Measurements from ENCODE around the gene FUT8. TPM values are rescaled to one million over a fixed set of nuclear protein-coding genes. Genes with fewer than 3 reads are reported as not detected.

The FUT8 gene
- total RNA-seq, 6 experiments from 2014 or later: 2.6 to 4.9 (median 3.5) TPM

- TF ChIP-seq, protein P1, sequence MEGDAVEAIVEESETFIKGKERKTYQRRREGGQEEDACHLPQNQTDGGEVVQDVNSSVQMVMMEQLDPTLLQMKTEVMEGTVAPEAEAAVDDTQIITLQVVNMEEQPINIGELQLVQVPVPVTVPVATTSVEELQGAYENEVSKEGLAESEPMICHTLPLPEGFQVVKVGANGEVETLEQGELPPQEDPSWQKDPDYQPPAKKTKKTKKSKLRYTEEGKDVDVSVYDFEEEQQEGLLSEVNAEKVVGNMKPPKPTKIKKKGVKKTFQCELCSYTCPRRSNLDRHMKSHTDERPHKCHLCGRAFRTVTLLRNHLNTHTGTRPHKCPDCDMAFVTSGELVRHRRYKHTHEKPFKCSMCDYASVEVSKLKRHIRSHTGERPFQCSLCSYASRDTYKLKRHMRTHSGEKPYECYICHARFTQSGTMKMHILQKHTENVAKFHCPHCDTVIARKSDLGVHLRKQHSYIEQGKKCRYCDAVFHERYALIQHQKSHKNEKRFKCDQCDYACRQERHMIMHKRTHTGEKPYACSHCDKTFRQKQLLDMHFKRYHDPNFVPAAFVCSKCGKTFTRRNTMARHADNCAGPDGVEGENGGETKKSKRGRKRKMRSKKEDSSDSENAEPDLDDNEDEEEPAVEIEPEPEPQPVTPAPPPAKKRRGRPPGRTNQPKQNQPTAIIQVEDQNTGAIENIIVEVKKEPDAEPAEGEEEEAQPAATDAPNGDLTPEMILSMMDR (IDR thresholded peaks at IDR 0.05): no peak
- no peak for TF ChIP-seq POLR2A (IDR thresholded peaks at IDR 0.05)
- H3K4me1 ChIP-seq: no peaks in the 10 kb centered on the region
- H3K4me3 ChIP-seq: no peak overlapping the region
- DNase-seq: no peak
- H3K27me3 ChIP-seq: no peaks in the 10 kb centered on the region
- WGBS (ENCODE audit: insufficient coverage, low coverage, low lambda C conversion rate, missing lambda C conversion rate): 83% methylated on average over 1 of the region's 1 CpG
- H3K36me3 ChIP-seq: no peaks in the 10 kb centered on the region
- no peaks in the 10 kb centered on the region for H3K9me3 ChIP-seq
- H3K27ac ChIP-seq: no peak overlapping the region
- intact Hi-C loops (cut with DNase I): no loop called here
- no peak for ATAC-seq
Measured at GRCh38 chr14:65495196-65495595, 82.7 kb downstream of the FUT8 start.

DNA sequence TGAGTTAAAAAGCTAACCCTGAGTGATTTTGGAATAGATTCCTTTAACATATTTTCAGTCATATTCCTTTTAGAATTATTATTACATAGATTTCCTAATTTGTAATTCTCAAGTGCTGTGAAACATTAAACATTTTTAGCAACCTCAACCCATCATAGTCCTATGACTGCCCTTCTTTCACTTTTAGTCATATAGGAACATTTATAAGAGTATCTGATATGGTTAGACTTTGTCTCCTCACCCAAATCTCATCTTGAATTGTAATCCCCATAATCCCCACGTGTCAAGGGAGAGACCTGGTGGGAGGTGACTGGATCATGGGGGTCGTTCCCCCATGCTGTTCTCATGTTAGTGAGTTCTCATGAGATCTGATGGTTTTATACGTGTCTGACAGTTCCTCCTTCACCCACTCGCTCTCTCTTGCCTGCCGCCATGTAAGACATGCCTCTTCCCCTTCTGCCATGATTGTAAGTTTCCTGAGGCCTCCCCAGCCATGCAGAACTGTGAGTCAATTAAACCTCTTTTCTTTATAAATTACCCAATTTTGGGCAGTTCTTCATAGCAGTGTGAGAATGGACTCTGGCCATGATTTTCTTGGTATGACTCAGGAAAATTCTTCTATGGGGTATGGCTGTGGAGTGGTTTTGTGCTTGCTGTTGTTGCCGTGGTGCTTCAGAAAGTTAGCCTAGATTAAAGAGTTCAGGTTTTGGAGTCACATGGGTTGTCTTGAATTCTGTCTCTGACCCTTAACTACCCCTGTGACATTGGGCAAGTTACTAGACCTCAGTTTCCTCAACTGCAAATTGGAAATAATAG is 83.9 kb downstream of the FUT8 start:
- Histone ChIP-seq H3K27me3 (no peaks in the 10 kb centered on the region), H3K36me3 (no peaks in the 10 kb centered on the region), H3K4me3 (no peak overlapping the region), H3K9me3 (no peaks in the 10 kb centered on the region), H3K27ac (no peak overlapping the region), H3K4me1 (no peaks in the 10 kb centered on the region)
- DNase-seq: no peak
- WGBS (ENCODE audit: insufficient coverage, low coverage, low lambda C conversion rate, missing lambda C conversion rate): 88% methylated on average over 6 of the region's 6 CpGs
- no peak for ATAC-seq
- no peak for TF ChIP-seq POLR2A (IDR thresholded peaks at IDR 0.05)
- TF ChIP-seq, protein P1 (IDR thresholded peaks at IDR 0.05): no peak
- intact Hi-C loops (cut with DNase I): no loop called here

DNA sequence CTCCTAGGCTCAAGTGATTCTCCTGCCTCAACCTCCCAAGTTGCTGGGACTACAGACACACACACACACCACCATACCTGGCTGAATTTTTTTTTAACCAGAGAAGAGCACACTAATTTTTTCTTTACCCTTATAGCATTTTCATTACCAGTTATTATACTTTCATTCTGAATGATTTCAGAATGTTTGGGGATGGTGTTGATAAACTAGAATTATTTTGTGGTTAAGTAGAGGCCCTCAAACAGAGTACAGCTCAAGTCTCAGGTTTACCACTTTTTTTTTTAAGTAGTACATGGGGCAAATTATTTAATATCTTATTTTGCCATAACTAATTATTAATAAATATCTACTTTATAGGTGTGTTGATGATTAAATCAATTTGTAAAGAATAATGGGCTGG is 86.6 kb downstream of the FUT8 start:
- TF ChIP-seq, protein P1 (IDR thresholded peaks at IDR 0.05): no peak
- no peak for TF ChIP-seq POLR2A (IDR thresholded peaks at IDR 0.05)
- H3K4me1 ChIP-seq: no peaks in the 10 kb centered on the region
- no peak overlapping the region for H3K4me3 ChIP-seq
- no peak overlapping the region for H3K27ac ChIP-seq
- intact Hi-C loops (cut with DNase I): no loop called here
- ATAC-seq: no peak
- H3K27me3 ChIP-seq: no peaks in the 10 kb centered on the region
- DNase-seq: no peak
- no peaks in the 10 kb centered on the region for H3K36me3 ChIP-seq
- H3K9me3 ChIP-seq: no peaks in the 10 kb centered on the region

DNA sequence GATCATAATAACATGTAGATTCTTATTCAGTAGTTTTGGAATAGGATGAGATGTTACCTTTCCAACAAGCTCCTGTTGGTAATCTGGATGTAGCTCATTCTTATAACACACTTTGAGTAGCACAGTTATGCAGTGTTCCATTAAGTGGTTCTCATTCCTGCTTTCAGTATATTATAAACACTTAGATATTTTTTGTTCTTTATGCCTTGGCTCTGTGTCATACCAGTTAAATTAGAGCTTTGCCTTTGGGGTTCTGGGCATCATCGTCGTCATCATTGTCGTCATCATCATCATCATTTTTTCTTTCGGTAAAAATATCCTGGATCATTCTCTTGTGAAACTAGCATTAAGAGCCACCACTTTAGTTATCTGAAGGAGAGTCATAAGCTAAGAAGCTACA is 87.5 kb downstream of the FUT8 start:
- DNase-seq (no peak), ATAC-seq (no peak)
- 80% methylated on average over 4 of the region's 4 CpGs for WGBS (ENCODE audit: insufficient coverage, low coverage, low lambda C conversion rate, missing lambda C conversion rate)
- Histone ChIP-seq H3K9me3 (no peaks in the 10 kb centered on the region), H3K4me1 (no peaks in the 10 kb centered on the region), H3K27me3 (no peaks in the 10 kb centered on the region), H3K36me3 (no peaks in the 10 kb centered on the region), H3K4me3 (no peak overlapping the region), H3K27ac (no peak overlapping the region)
- intact Hi-C loops (cut with DNase I): no loop called here
- TF ChIP-seq POLR2A (IDR thresholded peaks at IDR 0.05): no peak
- TF ChIP-seq, protein P1 (IDR thresholded peaks at IDR 0.05): no peak

DNA sequence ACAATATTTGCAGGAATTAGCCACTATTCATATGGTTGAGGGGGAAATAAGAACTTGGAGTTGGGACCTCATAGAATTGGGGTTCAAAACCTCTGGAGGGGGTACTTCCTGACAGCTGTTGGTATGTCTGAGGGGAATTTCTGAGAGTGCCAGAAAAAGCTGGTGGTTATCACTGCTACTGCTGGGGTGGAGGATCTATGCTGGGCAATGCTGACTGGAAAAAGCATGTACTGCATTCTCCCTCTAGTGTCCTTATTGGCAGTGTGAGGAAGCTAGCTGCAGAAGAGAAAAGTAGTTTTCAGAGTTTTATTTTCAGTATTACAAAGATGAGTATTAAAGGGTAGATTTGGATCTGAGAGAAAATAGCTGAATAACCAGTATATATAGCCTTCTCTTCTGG is 88.8 kb downstream of the FUT8 start:
- DNase-seq: no peak
- no peaks in the 10 kb centered on the region for H3K9me3 ChIP-seq
- TF ChIP-seq POLR2A (IDR thresholded peaks at IDR 0.05): no peak
- TF ChIP-seq, protein P1 (IDR thresholded peaks at IDR 0.05): no peak
- H3K27ac ChIP-seq: no peak overlapping the region
- no peaks in the 10 kb centered on the region for H3K36me3 ChIP-seq
- H3K4me3 ChIP-seq: no peak overlapping the region
- H3K4me1 ChIP-seq: no peaks in the 10 kb centered on the region
- H3K27me3 ChIP-seq: no peaks in the 10 kb centered on the region
- ATAC-seq: no peak
- intact Hi-C loops (cut with DNase I): no loop called here
